Endothelial cell of hepatic sinusoid (primary cell): ENCODE results near the gene TRA2B.

ENCODE experiments used
- in situ Hi-C: cut with HindIII; loops from 2 replicates; pipeline ENCODE4 v1.10.0; 2017; ENCODE audit warnings: low sequenced_read_pairs

TRA2B gene

GRCh38 chr3:185884641-185885040 is 53.2 kb downstream of the TRA2B start:
- in situ Hi-C loops = no loop called here

- in situ Hi-C loops = no loop called here
These were observed 55.9 kb downstream of the TRA2B start for GRCh38 chr3:185881926-185882325.

DNA sequence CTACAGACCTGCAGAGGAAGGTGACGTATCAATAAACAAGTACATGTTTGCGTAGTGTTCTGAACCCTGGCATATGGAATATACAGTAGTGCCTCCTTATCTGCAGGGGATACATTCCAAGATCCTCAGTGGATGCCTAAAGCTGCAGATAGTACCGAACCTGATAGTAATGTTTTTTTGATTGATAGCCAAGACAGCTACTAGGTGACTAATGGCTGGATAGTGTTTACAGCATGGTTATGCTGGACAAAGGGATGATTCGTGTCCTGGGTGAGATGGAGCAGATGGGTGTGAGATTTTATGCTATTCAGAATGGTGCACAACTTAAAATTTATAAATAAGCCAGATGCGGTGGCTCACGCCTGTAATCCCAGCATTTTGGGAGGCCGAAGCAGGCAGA is 57.2 kb downstream of the TRA2B start:
- in situ Hi-C loops = no loop called here

- in situ Hi-C loops = no loop called here
These were observed 58.9 kb downstream of the TRA2B start for GRCh38 chr3:185878920-185879319.

DNA sequence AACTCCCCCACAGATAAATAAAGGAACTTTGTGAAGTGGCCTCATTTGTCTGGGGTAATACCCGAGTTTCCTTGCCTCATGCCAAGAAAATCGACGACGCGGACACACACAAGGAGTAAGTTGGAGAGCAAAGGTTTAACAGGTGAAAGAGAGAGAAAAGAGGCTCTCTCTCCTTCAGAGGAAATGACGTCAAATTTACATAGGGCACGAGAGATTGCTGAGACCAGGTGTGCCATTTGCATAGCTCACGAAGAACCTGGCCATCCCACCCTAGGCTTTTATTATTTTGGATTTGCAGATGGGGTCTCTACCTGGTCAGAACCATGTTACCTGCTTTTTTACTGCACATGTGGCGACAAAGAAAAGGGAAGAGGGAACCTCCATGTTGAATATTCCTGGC is 63.7 kb downstream of the TRA2B start:
- in situ Hi-C loops = no loop called here

- in situ Hi-C loops = no loop called here
These were observed 70.2 kb downstream of the TRA2B start for GRCh38 chr3:185867650-185868049.

GRCh38 chr3:185866995-185867394 is 70.8 kb downstream of the TRA2B start:
- in situ Hi-C loops = no loop called here

DNA sequence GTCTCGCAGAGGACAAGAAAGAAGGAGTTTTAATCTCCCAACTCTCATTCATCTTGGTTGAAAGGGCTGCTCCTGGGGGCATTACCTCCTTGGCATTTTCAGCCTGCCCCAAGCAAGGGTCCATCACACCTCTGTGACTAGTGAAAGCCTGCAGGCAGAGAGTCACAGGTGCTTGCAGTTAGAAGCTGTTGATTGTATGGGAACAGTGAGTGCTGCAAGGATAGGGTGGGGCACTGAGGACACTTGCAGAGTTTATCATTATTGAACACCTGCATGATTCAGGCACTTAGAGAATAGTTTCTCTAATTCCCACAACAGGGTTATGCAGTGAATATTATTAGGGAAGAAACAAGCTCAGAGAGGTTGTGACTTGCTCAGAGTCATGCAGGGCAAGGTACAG is 71.3 kb downstream of the TRA2B start:
- in situ Hi-C loops = no loop called here
